ENCODE data around the gene CYP4Z1.
"Not testable (repeated sequence)": the region's sequence is repeated elsewhere in the genome, so short reads cannot be mapped to it uniquely, and the experiment has no call there.

Gene CYP4Z1

GRCh38 chr1:47147047-47147785 is 80.2 kb downstream of the CYP4Z1 start:
- Histone ChIP-seq H3K4me1 (ENCODE audit: control insufficient read depth in 1 of 2, insufficient read depth in 1 of 2, low read depth in 1 of 2, low read length in 1 of 2) (no peaks in the 10 kb centered on the region), H3K27me3 (no peaks in the 10 kb centered on the region), H3K9me3 (no peaks in the 10 kb centered on the region), H3K27ac (no peak overlapping the region), H3K4me3 (ENCODE audit: low read depth in 1 of 2, low read length in 1 of 2) (no peak overlapping the region), H3K36me3 (no peaks in the 10 kb centered on the region)
- no peak for TF ChIP-seq CTCF (IDR thresholded peaks at IDR 0.05)

DNA sequence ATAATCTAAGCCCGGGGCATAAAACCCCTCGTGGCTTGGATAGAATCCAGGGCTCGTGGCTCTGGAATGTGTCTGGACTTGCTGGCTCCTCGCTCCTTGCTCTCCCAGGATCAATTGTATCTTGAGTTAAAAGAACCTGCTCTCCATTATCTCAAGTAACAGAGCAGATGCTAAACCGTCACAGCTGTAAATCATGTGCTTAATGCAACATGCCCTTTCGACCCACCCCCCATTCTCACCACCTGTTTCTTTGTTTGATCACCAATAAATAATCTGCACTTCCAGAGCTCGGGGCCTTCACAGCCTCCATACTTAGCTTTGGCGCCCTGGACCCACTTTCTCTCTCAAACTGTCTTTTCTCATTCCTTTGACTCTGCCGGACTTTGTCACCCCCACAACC is 82.1 kb downstream of the CYP4Z1 start:
- not testable (repeated sequence) for H3K36me3 ChIP-seq; H3K27ac ChIP-seq; H3K4me1 ChIP-seq (ENCODE audit: control insufficient read depth in 1 of 2, insufficient read depth in 1 of 2, low read depth in 1 of 2, low read length in 1 of 2); H3K4me3 ChIP-seq (ENCODE audit: low read depth in 1 of 2, low read length in 1 of 2); H3K27me3 ChIP-seq; H3K9me3 ChIP-seq

- not testable (repeated sequence) for H3K9me3 ChIP-seq; H3K4me1 ChIP-seq (ENCODE audit: control insufficient read depth in 1 of 2, insufficient read depth in 1 of 2, low read depth in 1 of 2, low read length in 1 of 2); H3K36me3 ChIP-seq; H3K27ac ChIP-seq; H3K4me3 ChIP-seq (ENCODE audit: low read depth in 1 of 2, low read length in 1 of 2); H3K27me3 ChIP-seq
Measured at GRCh38 chr1:47156457-47156856, 89.4 kb downstream of the CYP4Z1 start.

GRCh38 chr1:47157957-47158356 is 90.9 kb downstream of the CYP4Z1 start:
- not testable (repeated sequence) for H3K27ac ChIP-seq; H3K36me3 ChIP-seq; H3K4me3 ChIP-seq (ENCODE audit: low read depth in 1 of 2, low read length in 1 of 2); H3K9me3 ChIP-seq; H3K27me3 ChIP-seq; H3K4me1 ChIP-seq (ENCODE audit: control insufficient read depth in 1 of 2, insufficient read depth in 1 of 2, low read depth in 1 of 2, low read length in 1 of 2)

DNA sequence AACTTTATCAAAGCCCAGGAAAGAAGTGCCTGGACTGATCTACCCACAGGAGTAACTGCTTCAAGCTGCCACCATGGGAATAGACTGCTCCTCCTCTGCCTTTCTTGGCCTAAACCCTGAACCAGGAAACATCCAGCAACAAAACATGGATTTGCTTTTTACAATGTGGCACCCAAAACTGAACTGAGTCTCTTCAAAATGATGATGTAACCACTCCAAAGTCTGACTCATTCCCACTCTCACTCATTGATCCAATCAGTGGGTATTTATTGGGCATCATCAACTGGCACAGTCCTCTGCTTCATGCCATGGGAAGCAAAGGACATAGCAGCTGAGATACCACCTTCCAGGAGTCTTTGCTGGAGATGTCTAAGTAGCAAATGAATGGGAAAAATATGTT is 93.7 kb downstream of the CYP4Z1 start:
- H3K27me3 ChIP-seq, result no peaks in the 10 kb centered on the region
- H3K4me1 ChIP-seq (ENCODE audit: control insufficient read depth in 1 of 2, insufficient read depth in 1 of 2, low read depth in 1 of 2, low read length in 1 of 2), result no peaks in the 10 kb centered on the region
- TF ChIP-seq CTCF (IDR thresholded peaks at IDR 0.05), result no peak
- H3K4me3 ChIP-seq (ENCODE audit: low read depth in 1 of 2, low read length in 1 of 2), result no peak overlapping the region
- H3K36me3 ChIP-seq, result no peaks in the 10 kb centered on the region
- H3K27ac ChIP-seq, result no peak overlapping the region
- no peaks in the 10 kb centered on the region for H3K9me3 ChIP-seq

GRCh38 chr1:47161298-47162040 is 94.4 kb downstream of the CYP4Z1 start:
- TF ChIP-seq CTCF (IDR thresholded peaks at IDR 0.05), result no peak
- no peaks in the 10 kb centered on the region for H3K27me3 ChIP-seq
- no peaks in the 10 kb centered on the region for H3K36me3 ChIP-seq

GRCh38 chr1:47164552-47164951 is 97.5 kb downstream of the CYP4Z1 start:
- H3K4me1 ChIP-seq (ENCODE audit: control insufficient read depth in 1 of 2, insufficient read depth in 1 of 2, low read depth in 1 of 2, low read length in 1 of 2), result no peaks in the 10 kb centered on the region
- TF ChIP-seq CTCF (IDR thresholded peaks at IDR 0.05), result no peak
- no peaks in the 10 kb centered on the region for H3K36me3 ChIP-seq
- H3K27me3 ChIP-seq, result no peaks in the 10 kb centered on the region
- H3K9me3 ChIP-seq, result no peaks in the 10 kb centered on the region
- H3K27ac ChIP-seq, result no peak overlapping the region
- H3K4me3 ChIP-seq (ENCODE audit: low read depth in 1 of 2, low read length in 1 of 2), result no peak overlapping the region

More at GRCh38 chr1:47161298-47162040, 94.4 kb downstream of the CYP4Z1 start:
- Histone ChIP-seq H3K27ac (no peak overlapping the region), H3K4me1 (ENCODE audit: control insufficient read depth in 1 of 2, insufficient read depth in 1 of 2, low read depth in 1 of 2, low read length in 1 of 2) (no peaks in the 10 kb centered on the region), H3K9me3 (no peaks in the 10 kb centered on the region), H3K4me3 (ENCODE audit: low read depth in 1 of 2, low read length in 1 of 2) (no peak overlapping the region)
